IPS-20b (cell line): Measurements from ENCODE around the gene ZNF83.
"Not testable (repeated sequence)": the region's sequence is repeated elsewhere in the genome, so short reads cannot be mapped to it uniquely, and the experiment has no call there.

ENCODE experiments used
- H3K27ac ChIP-seq: one replicate; pipeline ENCODE4 v1.5.1; 2013; ENCODE audit warnings: low read length
- H3K27me3 ChIP-seq: 2 replicates; pipeline ENCODE4 v1.6.1; 2013; ENCODE audit warnings: mild to moderate bottlenecking, low read length, inconsistent platforms; ENCODE audit not compliant: insufficient read depth
- H3K36me3 ChIP-seq: 2 replicates; pipeline ENCODE4 v1.6.1; 2013; ENCODE audit warnings: low read depth, mild to moderate bottlenecking, inconsistent platforms, low read length, moderate library complexity; ENCODE audit not compliant: insufficient read depth
- H3K4me1 ChIP-seq: 2 replicates; pipeline ENCODE4 v1.6.1; 2013; ENCODE audit warnings: mild to moderate bottlenecking, control low read depth, inconsistent platforms, low read length, moderate library complexity; ENCODE audit not compliant: insufficient read depth
- H3K4me3 ChIP-seq: 2 replicates; pipeline ENCODE4 v1.5.1; 2013; ENCODE audit warnings: mild to moderate bottlenecking, low read length, inconsistent platforms
- H3K9ac ChIP-seq: 2 replicates; pipeline ENCODE4 v1.6.1; 2013; ENCODE audit warnings: low read depth, mild to moderate bottlenecking, inconsistent platforms, low read length, moderate library complexity
- H3K9me3 ChIP-seq: 2 replicates; pipeline ENCODE4 v1.6.1; 2013; ENCODE audit warnings: mild to moderate bottlenecking, low read depth, low read length, inconsistent platforms; ENCODE audit not compliant: insufficient read depth

The ZNF83 gene

GRCh38 chr19:52600639-52601024, 37.5 kb downstream of the ZNF83 start:
- peaks cover 15% of the 10 kb centered on the region for H3K36me3 ChIP-seq
- H3K4me3 ChIP-seq = peak overlapping the region; percentile 95
- peaks cover 14% of the 10 kb centered on the region; the same call in 1 of the 2 replicates for H3K9me3 ChIP-seq
- no peak overlapping the region for H3K27ac ChIP-seq
- H3K4me1 ChIP-seq = peaks cover 4% of the 10 kb centered on the region; the same call in 1 of the 2 replicates
- peaks cover 16% of the 10 kb centered on the region; the same call in 1 of the 2 replicates for H3K27me3 ChIP-seq
- peak overlapping the region; percentile 31; the same call in 1 of the 2 replicates for H3K9ac ChIP-seq

GRCh38 chr19:52599241-52599640, 38.9 kb downstream of the ZNF83 start:
- Histone ChIP-seq H3K27me3 (peaks cover 16% of the 10 kb centered on the region; the same call in 1 of the 2 replicates), H3K4me1 (peaks cover 4% of the 10 kb centered on the region; the same call in 1 of the 2 replicates), H3K4me3 (no peak overlapping the region), H3K9me3 (peaks cover 16% of the 10 kb centered on the region; the same call in 1 of the 2 replicates), H3K36me3 (peaks cover 19% of the 10 kb centered on the region), H3K9ac (no peak overlapping the region), H3K27ac (no peak overlapping the region)

DNA sequence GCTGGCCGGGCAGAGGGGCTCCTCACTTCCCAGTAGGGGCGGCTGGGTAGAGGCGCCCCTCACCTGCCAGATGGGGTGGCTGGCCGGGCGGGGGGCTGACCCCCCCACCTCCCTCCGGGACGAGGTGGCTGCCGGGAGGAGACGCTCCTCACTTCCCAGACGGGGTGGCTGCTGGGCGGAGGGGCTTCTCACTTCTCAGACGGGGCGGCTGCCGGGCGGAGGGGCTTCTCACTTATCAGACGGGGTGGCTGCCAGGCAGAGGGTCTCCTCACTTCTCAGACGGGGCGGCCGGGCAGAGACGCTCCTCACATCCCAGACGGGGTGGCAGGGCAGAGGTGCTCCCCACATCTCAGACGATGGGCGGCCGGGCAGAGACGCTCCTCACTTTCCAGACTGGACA, 44.7 kb downstream of the ZNF83 start:
- not testable (repeated sequence) for H3K9ac ChIP-seq, H3K27ac ChIP-seq, H3K4me3 ChIP-seq, H3K4me1 ChIP-seq, H3K27me3 ChIP-seq
- H3K36me3 ChIP-seq = peaks cover 31% of the 10 kb centered on the region
- H3K9me3 ChIP-seq = peaks cover 16% of the 10 kb centered on the region; the same call in 1 of the 2 replicates

DNA sequence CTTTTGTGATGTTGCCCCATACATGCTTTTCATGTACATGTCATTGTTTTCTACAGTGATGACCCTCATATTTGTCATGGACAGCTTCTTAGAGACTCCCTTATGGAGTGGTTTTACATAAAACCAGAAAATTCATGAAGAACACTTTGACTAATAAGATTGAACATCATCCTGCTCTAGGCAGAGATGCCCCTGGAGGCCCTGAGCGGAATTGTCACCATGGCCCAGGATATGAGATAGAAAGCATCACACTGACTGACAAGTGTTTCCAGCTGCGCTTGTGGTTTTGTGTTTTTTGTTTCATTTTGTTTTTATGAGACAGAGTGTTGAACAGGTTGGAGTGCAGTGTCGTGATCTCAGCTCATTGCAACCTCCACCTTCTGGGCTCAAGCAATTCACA, 45.9 kb downstream of the ZNF83 start:
- H3K36me3 ChIP-seq = peaks cover 31% of the 10 kb centered on the region
- no peak overlapping the region for H3K4me3 ChIP-seq
- peaks cover 16% of the 10 kb centered on the region; the same call in 1 of the 2 replicates for H3K9me3 ChIP-seq
- no peak overlapping the region for H3K9ac ChIP-seq
- H3K27ac ChIP-seq = no peak overlapping the region
- H3K27me3 ChIP-seq = no peaks in the 10 kb centered on the region
- H3K4me1 ChIP-seq = no peaks in the 10 kb centered on the region

- H3K27ac ChIP-seq = no peak overlapping the region
- H3K4me1 ChIP-seq = no peaks in the 10 kb centered on the region
- no peak overlapping the region for H3K9ac ChIP-seq
- peaks cover 2% of the 10 kb centered on the region; the same call in 1 of the 2 replicates for H3K9me3 ChIP-seq
- peaks cover 16% of the 10 kb centered on the region for H3K36me3 ChIP-seq
- no peaks in the 10 kb centered on the region for H3K27me3 ChIP-seq
- no peak overlapping the region for H3K4me3 ChIP-seq
These were observed 47.4 kb downstream of the ZNF83 start for GRCh38 chr19:52590728-52591127.

- H3K9me3 ChIP-seq = no peaks in the 10 kb centered on the region
These were observed 52.6 kb downstream of the ZNF83 start for GRCh38 chr19:52585604-52586003.

GRCh38 chr19:52584736-52585440, 53.3 kb downstream of the ZNF83 start:
- peaks cover 47% of the 10 kb centered on the region for H3K36me3 ChIP-seq
- H3K27ac ChIP-seq = no peak overlapping the region
- H3K27me3 ChIP-seq = no peaks in the 10 kb centered on the region
- H3K9me3 ChIP-seq = no peaks in the 10 kb centered on the region
- no peaks in the 10 kb centered on the region for H3K4me1 ChIP-seq
- no peak overlapping the region for H3K9ac ChIP-seq
- no peak overlapping the region for H3K4me3 ChIP-seq

More at GRCh38 chr19:52585604-52586003, 52.6 kb downstream of the ZNF83 start:
- Histone ChIP-seq H3K27ac (no peak overlapping the region), H3K27me3 (no peaks in the 10 kb centered on the region), H3K9ac (no peak overlapping the region), H3K4me1 (no peaks in the 10 kb centered on the region), H3K36me3 (peaks cover 40% of the 10 kb centered on the region), H3K4me3 (no peak overlapping the region)

- Histone ChIP-seq H3K27ac (peak within 1 kb of the TSS; percentile 55), H3K9me3 (no peaks in the 10 kb centered on the region), H3K27me3 (no peaks in the 10 kb centered on the region), H3K4me3 (peak within 1 kb of the TSS; percentile 96), H3K4me1 (peaks cover 9% of the 10 kb centered on the region), H3K9ac (peak within 1 kb of the TSS; percentile 90), H3K36me3 (peaks cover 25% of the 10 kb centered on the region)
These were observed 67.9 kb downstream of the ZNF83 start, which contains the start of gene ZNF701 for GRCh38 chr19:52570000-52570861. Gene ZNF701, plus strand, starts transcription at chr19:52570287. Its CDS starts 3,861 bp downstream, at chr19:52574148.

DNA sequence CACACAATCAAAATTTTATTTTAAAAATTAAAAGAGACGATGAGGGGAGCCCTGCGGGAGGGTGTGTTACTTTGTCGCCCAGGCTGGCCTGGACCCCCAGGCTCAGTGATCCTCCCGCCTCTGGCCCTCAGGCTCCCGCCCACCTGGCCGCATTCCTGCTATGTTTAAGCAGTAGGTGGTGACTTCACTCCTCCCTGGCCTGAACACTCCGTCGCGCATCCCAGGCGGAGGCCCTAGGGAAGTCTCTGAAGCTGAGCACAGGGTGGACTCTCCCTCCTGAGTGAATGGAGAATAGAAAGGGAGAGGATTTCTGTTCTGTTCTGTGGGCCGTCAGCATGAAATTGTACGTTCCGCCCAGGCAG, 68.5 kb downstream of the ZNF83 start:
- not testable (repeated sequence) for H3K27ac ChIP-seq, H3K4me1 ChIP-seq, H3K27me3 ChIP-seq, H3K9me3 ChIP-seq
- Histone ChIP-seq H3K9ac (peak overlapping the region; percentile 77; the same call in 1 of the 2 replicates), H3K36me3 (peaks cover 23% of the 10 kb centered on the region), H3K4me3 (peak overlapping the region; percentile 96)

- Histone ChIP-seq H3K9me3 (no peaks in the 10 kb centered on the region), H3K27me3 (no peaks in the 10 kb centered on the region), H3K4me1 (peaks cover 9% of the 10 kb centered on the region), H3K36me3 (peaks cover 13% of the 10 kb centered on the region; the same call in 1 of the 2 replicates), H3K9ac (no peak overlapping the region), H3K4me3 (no peak overlapping the region), H3K27ac (no peak overlapping the region)
These were observed 70.2 kb downstream of the ZNF83 start for GRCh38 chr19:52567921-52568320.

- no peak overlapping the region for H3K9ac ChIP-seq
- H3K36me3 ChIP-seq = peaks cover 6% of the 10 kb centered on the region; the same call in 1 of the 2 replicates
- H3K9me3 ChIP-seq = no peaks in the 10 kb centered on the region
- H3K4me1 ChIP-seq = peaks cover 9% of the 10 kb centered on the region
- no peaks in the 10 kb centered on the region for H3K27me3 ChIP-seq
- H3K27ac ChIP-seq = no peak overlapping the region
- H3K4me3 ChIP-seq = no peak overlapping the region
These were observed 71.6 kb downstream of the ZNF83 start for GRCh38 chr19:52566588-52566987.
